Measurements from ENCODE around the gene MPDZ. TPM values are rescaled to one million over a fixed set of nuclear protein-coding genes. Genes with fewer than 3 reads are reported as not detected.

MPDZ gene
- total and polyA plus RNA-seq, 2 experiments from 2014 or later = 33.0 to 43.1 TPM

GRCh38 chr9:13111778-13112177, 167.7 kb downstream of the MPDZ start:
- Histone ChIP-seq H3F3A (replicated peaks; ENCODE audit: low read depth) (no peaks in the 10 kb centered on the region), H3K4me3 (no peak overlapping the region), H2AFZ (no peak overlapping the region), H3K4me2 (no peak overlapping the region), H3K79me2 (replicated peaks; ENCODE audit: insufficient read depth) (no peaks in the 10 kb centered on the region), H4K20me1 (replicated peaks; ENCODE audit: insufficient read depth) (no peaks in the 10 kb centered on the region), H3K4me1 (ENCODE audit: insufficient read depth) (no peaks in the 10 kb centered on the region), H3K36me3 (ENCODE audit: insufficient read depth) (peaks cover 11% of the 10 kb centered on the region; the same call in 1 of the 2 replicates), H3K9me2 (ENCODE audit: insufficient read depth) (no peaks in the 10 kb centered on the region), H3K27ac (ENCODE audit: low read depth) (no peak overlapping the region), H3K27me3 (ENCODE audit: insufficient read depth) (no peaks in the 10 kb centered on the region)
- Mint-ChIP-seq H3K9me3 (no peaks in the 10 kb centered on the region), H3K36me3 (ENCODE audit: low read depth) (peaks cover 14% of the 10 kb centered on the region; the same call in 1 of the 3 replicates), H3K27ac (no peak overlapping the region), H3K4me3 (no peak overlapping the region), H3K27me3 (ENCODE audit: insufficient read depth, low read depth, poor library complexity) (no peaks in the 10 kb centered on the region), H3K4me1 (no peaks in the 10 kb centered on the region)
- ATAC-seq (no peak), DNase-seq (ENCODE audit: low spot score) (no peak)
- TF ChIP-seq CREB1 (CRISPR knock-in tag; IDR thresholded peaks at IDR 0.05; ENCODE audit: low read depth) (no peak), JUNB (IDR thresholded peaks at IDR 0.05; ENCODE audit: unreplicated experiment) (no peak), ZNF331 (CRISPR knock-in tag; IDR thresholded peaks at IDR 0.05; ENCODE audit: low read depth) (no peak), POLR2AphosphoS5 (IDR thresholded peaks at IDR 0.05; ENCODE audit: low read depth) (no peak), NANOG (IDR thresholded peaks at IDR 0.05; ENCODE audit: borderline replicate concordance) (no peak), EZH2 (IDR thresholded peaks at IDR 0.05; ENCODE audit: low read depth, unreplicated experiment) (no peak), STAT1 (IDR thresholded peaks at IDR 0.05; ENCODE audit: unreplicated experiment) (no peak), EZH2phosphoT487 (IDR thresholded peaks at IDR 0.05; ENCODE audit: unreplicated experiment) (no peak), ETS1 (IDR thresholded peaks at IDR 0.05) (no peak), CTCF (conservative IDR thresholded peaks at IDR 0.05; ENCODE audit: low read depth in 2 of 2) (no peak), ZNF114 (CRISPR knock-in tag; IDR thresholded peaks at IDR 0.05) (no peak)
- TF ChIP-seq, protein P1, sequence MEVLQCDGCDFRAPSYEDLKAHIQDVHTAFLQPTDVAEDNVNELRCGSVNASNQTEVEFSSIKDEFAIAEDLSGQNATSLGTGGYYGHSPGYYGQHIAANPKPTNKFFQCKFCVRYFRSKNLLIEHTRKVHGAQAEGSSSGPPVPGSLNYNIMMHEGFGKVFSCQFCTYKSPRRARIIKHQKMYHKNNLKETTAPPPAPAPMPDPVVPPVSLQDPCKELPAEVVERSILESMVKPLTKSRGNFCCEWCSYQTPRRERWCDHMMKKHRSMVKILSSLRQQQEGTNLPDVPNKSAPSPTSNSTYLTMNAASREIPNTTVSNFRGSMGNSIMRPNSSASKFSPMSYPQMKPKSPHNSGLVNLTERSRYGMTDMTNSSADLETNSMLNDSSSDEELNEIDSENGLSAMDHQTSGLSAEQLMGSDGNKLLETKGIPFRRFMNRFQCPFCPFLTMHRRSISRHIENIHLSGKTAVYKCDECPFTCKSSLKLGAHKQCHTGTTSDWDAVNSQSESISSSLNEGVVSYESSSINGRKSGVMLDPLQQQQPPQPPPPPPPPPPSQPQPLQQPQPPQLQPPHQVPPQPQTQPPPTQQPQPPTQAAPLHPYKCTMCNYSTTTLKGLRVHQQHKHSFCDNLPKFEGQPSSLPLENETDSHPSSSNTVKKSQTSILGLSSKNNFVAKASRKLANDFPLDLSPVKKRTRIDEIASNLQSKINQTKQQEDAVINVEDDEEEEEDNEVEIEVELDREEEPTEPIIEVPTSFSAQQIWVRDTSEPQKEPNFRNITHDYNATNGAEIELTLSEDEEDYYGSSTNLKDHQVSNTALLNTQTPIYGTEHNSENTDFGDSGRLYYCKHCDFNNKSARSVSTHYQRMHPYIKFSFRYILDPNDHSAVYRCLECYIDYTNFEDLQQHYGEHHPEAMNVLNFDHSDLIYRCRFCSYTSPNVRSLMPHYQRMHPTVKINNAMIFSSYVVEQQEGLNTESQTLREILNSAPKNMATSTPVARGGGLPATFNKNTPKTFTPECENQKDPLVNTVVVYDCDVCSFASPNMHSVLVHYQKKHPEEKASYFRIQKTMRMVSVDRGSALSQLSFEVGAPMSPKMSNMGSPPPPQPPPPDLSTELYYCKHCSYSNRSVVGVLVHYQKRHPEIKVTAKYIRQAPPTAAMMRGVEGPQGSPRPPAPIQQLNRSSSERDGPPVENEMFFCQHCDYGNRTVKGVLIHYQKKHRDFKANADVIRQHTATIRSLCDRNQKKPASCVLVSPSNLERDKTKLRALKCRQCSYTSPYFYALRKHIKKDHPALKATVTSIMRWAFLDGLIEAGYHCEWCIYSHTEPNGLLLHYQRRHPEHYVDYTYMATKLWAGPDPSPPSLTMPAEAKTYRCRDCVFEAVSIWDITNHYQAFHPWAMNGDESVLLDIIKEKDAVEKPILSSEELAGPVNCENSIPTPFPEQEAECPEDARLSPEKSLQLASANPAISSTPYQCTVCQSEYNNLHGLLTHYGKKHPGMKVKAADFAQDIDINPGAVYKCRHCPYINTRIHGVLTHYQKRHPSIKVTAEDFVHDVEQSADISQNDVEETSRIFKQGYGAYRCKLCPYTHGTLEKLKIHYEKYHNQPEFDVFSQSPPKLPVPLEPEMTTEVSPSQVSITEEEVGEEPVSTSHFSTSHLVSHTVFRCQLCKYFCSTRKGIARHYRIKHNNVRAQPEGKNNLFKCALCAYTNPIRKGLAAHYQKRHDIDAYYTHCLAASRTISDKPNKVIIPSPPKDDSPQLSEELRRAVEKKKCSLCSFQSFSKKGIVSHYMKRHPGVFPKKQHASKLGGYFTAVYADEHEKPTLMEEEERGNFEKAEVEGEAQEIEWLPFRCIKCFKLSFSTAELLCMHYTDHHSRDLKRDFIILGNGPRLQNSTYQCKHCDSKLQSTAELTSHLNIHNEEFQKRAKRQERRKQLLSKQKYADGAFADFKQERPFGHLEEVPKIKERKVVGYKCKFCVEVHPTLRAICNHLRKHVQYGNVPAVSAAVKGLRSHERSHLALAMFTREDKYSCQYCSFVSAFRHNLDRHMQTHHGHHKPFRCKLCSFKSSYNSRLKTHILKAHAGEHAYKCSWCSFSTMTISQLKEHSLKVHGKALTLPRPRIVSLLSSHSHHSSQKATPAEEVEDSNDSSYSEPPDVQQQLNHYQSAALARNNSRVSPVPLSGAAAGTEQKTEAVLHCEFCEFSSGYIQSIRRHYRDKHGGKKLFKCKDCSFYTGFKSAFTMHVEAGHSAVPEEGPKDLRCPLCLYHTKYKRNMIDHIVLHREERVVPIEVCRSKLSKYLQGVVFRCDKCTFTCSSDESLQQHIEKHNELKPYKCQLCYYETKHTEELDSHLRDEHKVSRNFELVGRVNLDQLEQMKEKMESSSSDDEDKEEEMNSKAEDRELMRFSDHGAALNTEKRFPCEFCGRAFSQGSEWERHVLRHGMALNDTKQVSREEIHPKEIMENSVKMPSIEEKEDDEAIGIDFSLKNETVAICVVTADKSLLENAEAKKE (CRISPR knock-in tag; IDR thresholded peaks at IDR 0.05) = no peak
- TF ChIP-seq, protein P2, sequence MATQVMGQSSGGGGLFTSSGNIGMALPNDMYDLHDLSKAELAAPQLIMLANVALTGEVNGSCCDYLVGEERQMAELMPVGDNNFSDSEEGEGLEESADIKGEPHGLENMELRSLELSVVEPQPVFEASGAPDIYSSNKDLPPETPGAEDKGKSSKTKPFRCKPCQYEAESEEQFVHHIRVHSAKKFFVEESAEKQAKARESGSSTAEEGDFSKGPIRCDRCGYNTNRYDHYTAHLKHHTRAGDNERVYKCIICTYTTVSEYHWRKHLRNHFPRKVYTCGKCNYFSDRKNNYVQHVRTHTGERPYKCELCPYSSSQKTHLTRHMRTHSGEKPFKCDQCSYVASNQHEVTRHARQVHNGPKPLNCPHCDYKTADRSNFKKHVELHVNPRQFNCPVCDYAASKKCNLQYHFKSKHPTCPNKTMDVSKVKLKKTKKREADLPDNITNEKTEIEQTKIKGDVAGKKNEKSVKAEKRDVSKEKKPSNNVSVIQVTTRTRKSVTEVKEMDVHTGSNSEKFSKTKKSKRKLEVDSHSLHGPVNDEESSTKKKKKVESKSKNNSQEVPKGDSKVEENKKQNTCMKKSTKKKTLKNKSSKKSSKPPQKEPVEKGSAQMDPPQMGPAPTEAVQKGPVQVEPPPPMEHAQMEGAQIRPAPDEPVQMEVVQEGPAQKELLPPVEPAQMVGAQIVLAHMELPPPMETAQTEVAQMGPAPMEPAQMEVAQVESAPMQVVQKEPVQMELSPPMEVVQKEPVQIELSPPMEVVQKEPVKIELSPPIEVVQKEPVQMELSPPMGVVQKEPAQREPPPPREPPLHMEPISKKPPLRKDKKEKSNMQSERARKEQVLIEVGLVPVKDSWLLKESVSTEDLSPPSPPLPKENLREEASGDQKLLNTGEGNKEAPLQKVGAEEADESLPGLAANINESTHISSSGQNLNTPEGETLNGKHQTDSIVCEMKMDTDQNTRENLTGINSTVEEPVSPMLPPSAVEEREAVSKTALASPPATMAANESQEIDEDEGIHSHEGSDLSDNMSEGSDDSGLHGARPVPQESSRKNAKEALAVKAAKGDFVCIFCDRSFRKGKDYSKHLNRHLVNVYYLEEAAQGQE (IDR thresholded peaks at IDR 0.05; ENCODE audit: unreplicated experiment) = no peak

All from GM23338 (cell line).